NB4 (cell line): ENCODE data around the gene ZBTB5.

ENCODE experiments used
- CTCF ChIP-seq: IDR thresholded peaks from one replicate; pipeline ENCODE4 v1.5.1; 2012; ENCODE audit warnings: low read depth, low read length
- MAX ChIP-seq: IDR thresholded peaks from 2 replicates; pipeline ENCODE4 v1.6.1; 2011; ENCODE audit warnings: low read depth, low read length
- MYC ChIP-seq: IDR thresholded peaks from 2 replicates; pipeline ENCODE4 v1.6.1; 2011; ENCODE audit warnings: low read depth, low read length
- POLR2A ChIP-seq: IDR thresholded peaks from 2 replicates; pipeline ENCODE4 v1.6.1; 2011; ENCODE audit warnings: mild to moderate bottlenecking; ENCODE audit not compliant: insufficient read length; ENCODE audit errors: extremely low read depth

- TF ChIP-seq CTCF (no peak), MYC (no peak), POLR2A (peak; percentile 17), MAX (no peak)
These were observed 613 bp downstream of the ZBTB5 start for GRCh38 chr9:37464426-37465248.
